GM18909 (cell line): Measurements from ENCODE around the gene CIRBP.
A peak's percentile ranks its signal among the peaks of the same experiment; 100 is the strongest.
"Not testable (repeated sequence)": the region's sequence is repeated elsewhere in the genome, so short reads cannot be mapped to it uniquely, and the experiment has no call there.

ENCODE experiments used
- ATAC-seq: cut with Tn5 transposase; IDR thresholded peaks from one replicate; pipeline ENCODE4 v1.9.1; 2021; ENCODE audit warnings: mild to moderate bottlenecking; ENCODE audit not compliant: unreplicated experiment, poor library complexity

The CIRBP gene

DNA sequence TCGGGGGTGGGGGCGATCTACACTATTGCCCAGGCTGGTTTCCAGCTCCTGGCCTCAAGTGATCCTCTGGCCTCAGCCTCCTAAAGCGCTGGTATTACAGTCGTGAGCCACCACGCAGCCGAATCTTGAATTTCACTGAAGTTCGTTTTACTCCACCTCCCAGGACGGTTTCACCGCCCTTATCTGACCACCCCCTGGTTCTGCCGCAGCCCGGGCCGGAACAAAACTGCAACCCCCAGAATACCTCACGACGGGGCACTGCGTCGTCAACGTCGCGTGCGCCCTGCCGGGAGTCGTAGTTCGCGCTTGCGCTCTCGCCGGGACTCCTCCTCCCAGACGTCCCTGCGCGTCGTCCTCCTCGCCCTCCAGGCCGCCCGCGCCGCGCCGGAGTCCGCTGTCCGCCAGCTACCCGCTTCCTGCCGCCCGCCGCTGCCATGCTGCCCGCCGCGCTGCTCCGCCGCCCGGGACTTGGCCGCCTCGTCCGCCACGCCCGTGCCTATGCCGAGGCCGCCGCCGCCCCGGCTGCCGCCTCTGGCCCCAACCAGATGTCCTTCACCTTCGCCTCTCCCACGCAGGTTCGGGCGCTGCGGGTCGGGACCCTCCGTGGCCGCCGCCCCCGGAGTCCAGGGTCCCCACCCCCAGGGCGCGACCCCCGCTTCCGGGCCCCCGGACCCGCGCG lies 27.6 kb upstream of the CIRBP start, which contains the start of gene ATP5F1D:
Gene ATP5F1D, plus strand, starts transcription at position 335 of the 679 bp plus-strand sequence. Its CDS starts 100 bp downstream, at position 435.
- peak; percentile 50 for ATAC-seq

DNA sequence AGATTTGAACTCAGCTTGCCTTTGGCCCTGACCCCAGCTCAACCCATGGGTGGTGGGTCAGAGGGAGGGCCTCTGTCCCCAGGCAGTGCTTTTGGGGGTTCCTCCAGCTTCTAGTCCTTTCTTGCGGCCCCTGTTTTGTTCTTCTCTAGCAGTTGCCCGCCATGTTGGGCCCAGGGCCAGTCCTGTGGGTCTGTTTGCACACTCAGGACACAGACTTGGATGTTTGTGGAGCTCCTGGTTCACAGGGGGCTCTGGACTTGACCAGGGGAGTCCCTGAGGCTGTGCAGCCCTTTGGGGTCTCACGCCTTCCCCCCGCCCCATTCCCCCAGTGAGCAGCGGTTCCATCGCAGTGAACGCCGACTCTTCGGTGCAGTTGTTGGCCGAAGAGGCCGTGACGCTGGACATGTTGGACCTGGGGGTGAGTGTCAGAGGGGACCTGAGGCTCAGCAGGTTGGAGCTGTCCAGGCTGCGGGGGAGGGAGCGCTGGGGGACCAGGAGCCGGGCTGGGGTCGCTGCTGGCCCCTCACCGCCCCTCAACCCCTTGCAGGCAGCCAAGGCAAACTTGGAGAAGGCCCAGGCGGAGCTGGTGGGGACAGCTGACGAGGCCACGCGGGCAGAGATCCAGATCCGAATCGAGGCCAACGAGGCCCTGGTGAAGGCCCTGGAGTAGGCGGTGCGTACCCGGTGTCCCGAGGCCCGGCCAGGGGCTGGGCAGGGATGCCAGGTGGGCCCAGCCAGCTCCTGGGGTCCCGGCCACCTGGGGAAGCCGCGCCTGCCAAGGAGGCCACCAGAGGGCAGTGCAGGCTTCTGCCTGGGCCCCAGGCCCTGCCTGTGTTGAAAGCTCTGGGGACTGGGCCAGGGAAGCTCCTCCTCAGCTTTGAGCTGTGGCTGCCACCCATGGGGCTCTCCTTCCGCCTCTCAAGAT lies 25.1 kb upstream of the CIRBP start:
- ATAC-seq: no peak

- no peak for ATAC-seq
Measured at GRCh38 chr19:1244693-1245451, 24.3 kb upstream of the CIRBP start.

DNA sequence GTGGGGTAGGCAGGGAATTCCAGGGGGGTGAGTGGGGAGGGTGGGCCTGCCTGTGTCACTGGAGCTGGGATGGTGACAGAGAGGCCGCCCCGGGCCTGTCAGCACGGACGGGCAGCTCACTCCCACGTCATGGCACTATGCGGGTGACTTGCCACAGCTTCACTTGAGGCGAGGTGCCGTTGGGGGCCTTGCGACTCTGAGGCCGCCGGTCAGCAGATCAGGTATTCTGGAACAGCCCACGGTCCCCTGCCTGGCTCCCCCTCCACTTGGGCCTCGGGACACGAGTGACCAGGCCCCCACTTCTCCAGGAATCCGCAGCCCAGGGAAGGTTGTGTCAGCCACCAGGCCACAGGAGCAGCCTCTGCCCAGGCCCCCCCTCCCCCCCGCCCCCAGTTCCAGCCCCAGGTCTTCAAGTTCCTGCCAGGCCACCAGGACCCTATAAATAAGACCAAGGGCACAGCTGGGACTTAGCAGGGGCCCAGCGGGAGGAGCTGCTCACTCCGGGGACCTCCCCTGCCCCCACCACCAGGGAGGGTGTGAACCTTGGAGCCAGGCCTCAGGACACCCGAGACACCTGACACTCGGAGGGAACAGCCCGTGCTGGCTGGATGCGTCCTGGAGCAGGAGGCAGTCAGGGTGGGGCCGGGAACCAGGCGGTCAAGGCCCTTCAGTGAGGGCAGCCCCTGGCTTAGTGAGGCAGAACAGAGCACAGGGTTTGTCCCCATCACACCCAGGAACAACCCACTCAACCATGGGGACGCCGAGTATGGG lies 23.5 kb upstream of the CIRBP start:
- ATAC-seq: no peak

DNA sequence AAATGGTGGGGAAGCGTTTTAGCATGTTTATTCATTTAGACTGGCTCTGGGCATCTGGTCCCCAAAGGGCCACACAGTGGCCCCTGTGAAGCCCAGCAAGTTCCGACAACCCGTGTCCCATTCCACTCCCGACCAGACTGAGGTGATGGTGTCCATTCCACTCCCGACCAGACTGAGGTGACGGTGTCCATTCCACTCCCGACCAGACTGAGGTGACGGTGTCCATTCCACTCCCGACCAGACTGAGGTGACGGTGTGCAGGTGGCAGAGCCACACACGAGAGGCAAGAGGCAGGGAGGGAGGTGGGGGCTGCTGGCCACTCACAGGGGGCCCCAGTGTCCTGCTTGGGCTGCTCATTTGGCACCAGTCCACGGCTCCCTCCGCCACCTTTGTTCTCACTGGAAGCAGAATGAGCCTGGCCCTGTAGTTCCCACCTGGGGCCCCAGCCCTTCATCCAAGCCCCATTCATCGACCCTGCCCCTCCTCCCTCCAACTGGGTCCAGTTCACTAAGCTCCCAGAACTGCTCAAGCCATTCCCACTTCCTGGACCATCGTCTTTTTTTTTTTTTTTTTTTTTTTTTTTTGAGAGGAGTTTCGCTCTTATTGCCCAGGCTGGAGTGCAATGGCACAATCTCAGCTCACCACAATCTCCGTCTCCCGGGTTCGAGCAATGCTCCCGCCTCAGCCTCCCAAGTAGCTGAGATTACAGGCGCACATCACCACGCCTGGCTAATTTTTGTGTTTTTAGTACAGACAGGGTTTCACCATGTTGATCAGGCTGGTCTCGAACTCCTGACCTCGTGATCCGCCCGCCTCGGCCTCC lies 22.7 kb upstream of the CIRBP start:
- not testable (repeated sequence) for ATAC-seq

- ATAC-seq: no peak
Measured at GRCh38 chr19:1247748-1248138, 21.4 kb upstream of the CIRBP start.

GRCh38 chr19:1248139-1248785 lies 20.9 kb upstream of the CIRBP start, which contains the start of gene MIDN:
TSS of gene MIDN (plus strand) at chr19:1248583. CDS start at chr19:1250297, 1,714 bp downstream.
- peak; percentile 24 for ATAC-seq

DNA sequence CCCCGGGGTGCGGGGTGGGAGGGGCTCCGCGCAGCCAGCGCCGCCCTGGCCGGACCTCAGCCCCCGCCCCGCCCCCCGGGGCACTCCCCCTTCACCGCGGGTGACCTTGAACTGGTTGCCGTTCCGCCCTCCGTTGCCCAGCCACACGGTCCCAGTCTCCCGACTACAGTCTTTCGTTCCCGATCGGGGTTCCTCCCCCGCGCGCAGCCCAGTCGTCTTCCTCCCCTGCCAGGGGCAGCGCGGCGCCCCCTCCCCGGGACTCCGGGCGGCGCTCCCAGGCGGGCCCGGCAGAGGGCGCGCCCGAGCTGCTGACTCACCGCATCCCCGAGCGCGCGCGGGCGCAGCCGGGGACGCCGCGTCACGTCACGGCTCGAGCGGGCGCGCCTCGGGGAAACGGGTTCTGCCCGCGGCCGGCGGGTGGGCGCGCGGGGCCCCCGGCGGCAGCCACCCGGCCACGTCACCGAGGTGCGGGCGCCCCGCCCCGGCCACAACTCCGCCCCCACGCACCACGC lies 20.3 kb upstream of the CIRBP start:
- ATAC-seq: peak; percentile 33

DNA sequence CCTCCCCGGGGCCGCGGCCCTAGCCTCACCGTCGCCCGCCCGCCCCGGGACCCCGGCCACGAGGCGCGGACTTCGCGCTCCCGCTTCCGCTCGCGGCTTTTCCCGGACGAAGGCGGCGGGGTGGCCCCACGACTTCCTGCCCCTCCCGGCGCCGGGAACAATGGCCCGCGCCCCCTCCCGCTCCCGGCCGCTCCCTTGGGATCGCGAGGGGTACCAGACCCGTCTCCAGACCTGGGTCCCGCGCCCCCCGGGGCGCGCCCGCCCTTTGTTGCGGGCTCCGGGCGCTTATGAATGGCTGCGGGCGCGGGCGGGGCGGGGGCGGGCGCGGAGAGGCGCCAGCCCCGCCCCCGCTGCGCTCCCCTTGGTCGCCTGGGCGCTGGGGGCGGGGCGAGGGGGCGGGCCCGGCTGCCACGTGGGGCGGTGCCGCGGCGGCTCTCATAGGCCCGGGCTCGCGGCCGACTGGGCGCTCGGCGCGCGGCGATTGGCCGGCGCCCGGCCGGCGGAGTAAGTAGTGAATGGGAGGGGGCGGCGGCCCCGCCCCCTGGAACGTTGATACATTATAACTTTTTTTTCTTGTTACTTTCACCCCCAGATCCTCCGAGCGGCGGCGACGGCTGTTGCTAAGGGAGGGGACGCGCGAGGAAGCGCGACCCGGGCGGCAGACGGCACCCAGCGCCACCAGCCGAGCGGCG lies 19.7 kb upstream of the CIRBP start:
- ATAC-seq: peak; percentile 51

DNA sequence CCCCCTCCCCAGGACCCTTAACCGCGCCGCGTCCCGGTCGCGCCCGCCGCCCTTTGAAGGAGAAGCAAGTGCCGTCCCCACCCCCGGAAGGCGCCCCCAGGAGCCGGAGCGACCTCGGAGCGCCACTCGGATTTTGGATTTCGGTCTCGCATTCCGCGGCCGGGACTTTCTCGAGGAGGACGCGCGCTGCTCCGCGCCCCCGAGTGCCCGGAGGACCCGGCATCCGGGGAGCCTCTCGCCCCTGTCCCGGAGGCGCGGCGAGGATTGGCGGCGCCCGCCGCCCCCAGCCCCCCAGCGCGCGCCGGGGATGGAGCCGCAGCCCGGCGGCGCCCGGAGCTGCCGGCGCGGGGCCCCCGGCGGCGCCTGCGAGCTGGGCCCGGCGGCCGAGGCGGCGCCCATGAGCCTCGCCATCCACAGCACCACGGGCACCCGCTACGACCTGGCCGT lies 19.1 kb upstream of the CIRBP start:
- ATAC-seq: no peak

- ATAC-seq: no peak
Measured at GRCh38 chr19:1250437-1251260, 18.5 kb upstream of the CIRBP start.

DNA sequence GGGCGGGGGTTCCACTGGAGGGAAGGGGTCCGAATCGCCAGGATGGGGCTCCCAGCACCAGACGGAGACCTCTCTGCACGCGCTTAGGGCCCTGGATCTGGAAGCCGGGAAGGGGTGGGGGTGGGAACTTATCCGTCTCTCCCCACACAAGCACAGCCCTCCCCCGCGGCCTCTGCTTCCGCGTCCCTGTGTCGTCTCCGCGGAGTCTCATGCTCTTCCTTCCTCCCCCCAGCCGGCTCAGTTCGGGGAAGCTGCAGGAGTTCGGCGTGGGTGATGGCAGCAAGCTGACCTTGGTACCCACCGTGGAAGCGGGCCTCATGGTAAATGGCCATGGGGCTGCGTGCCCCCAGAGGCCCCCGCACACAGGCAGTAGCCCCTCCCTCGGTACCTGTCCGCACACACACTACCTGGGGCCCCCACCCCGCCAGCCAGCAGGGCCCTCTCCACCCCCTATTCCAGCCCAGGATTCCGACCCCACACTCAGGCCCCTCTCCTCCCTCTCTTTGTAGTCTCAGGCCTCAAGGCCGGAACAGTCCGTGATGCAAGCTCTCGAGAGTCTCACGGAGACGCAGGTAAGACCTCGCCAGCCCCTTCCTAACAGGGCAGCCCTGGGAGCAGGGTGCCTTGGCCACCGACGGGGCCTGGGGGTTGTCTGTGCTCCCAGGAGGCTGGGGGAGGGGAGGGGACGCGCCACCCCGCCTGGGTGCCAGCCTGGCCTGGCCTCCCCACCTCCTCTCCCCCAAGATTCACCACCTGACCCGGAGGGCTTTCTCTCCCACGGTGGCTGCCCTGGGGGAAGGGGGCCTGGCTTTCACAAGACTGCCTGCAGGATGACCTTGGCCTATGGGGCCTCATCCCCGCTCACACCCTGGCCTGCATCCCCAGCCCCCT lies 17.6 kb upstream of the CIRBP start:
- no peak for ATAC-seq

DNA sequence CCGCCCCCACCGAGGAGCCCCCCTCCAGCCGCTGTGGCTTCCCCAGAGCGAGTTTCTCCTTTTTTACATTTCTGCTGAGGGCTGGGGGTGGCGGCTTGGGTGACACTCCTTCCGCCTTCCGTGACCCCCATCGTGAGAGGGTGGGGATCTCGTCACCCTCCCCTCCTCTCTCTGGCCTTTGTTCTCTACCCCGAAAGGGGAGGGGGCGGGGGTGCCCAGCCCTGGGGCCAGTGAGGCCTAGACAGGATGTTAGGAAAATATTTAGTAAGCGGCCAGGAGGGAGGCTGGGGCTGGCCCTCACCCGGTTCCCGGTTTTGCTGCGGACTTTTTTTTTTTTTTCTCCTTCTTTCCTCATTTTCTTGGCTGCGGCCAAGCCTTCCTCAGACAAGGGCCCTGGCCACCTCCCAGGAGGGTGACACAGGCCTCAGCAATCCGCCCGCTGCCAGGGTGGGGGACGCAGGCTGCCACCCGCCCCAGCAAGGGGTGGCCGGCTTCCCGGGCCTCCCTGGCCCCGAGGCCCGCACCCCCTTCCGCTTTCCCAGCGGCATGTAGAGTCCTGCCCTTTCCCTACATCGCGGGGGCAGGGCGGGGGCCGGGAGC lies 16.8 kb upstream of the CIRBP start:
- no peak for ATAC-seq

GRCh38 chr19:1252821-1253513 lies 16.2 kb upstream of the CIRBP start:
- ATAC-seq: no peak

DNA sequence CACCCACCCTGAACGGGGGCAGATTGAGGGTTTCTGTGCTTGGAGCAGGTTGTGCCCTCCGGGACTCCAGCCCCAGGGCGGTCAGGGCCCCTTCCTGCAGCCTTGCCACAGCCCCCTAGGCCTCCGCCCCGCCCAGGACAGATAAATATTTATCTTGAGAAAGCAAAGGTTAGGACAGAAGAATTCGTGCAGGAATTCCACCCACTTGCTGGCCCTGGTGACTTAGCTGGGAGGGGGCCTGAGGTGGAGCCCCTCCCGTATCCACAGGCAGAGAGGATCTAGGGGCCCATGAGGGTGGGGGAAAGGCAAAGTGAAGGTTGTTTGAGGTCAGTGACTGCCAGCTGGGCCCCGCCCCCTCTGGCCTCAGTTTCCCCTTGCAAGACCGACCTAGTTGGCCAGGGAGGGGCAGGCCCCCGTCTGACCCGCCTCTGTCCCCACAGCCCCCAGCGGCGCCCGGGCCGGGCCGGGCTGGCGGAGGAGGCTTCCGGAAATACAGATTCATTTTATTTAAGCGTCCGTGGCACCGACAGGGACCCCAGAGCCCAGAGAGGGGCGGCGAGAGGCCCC lies 15.5 kb upstream of the CIRBP start:
- no peak for ATAC-seq
